ENCODE measurements around the gene FAM83C.

The FAM83C gene

GRCh38 chr20:35288325-35289060 is 3.7 kb downstream of the FAM83C start:
- Histone ChIP-seq H3K4me2 (ENCODE audit: low read length) (no peak overlapping the region), H3K79me2 (ENCODE audit: low read length) (peaks cover 11% of the 10 kb centered on the region), H3K27me3 (ENCODE audit: low read depth, low read length) (no peaks in the 10 kb centered on the region), H3K4me1 (ENCODE audit: low read length) (peaks cover 10% of the 10 kb centered on the region), H3K9me3 (ENCODE audit: insufficient read depth, low read length) (no peaks in the 10 kb centered on the region), H3K36me3 (replicated peaks; ENCODE audit: low read depth, low read length) (no peaks in the 10 kb centered on the region), H2AFZ (ENCODE audit: low read depth, low read length) (no peak overlapping the region), H3K9ac (ENCODE audit: low read length) (no peak overlapping the region), H3K4me3 (ENCODE audit: low read length) (no peak overlapping the region), H3K27ac (ENCODE audit: low read length) (no peak overlapping the region), H4K20me1 (ENCODE audit: insufficient read depth, low read length) (no peaks in the 10 kb centered on the region)
- TF ChIP-seq EZH2phosphoT487 (IDR thresholded peaks at IDR 0.05; ENCODE audit: low read depth) (no peak), CTCF (IDR thresholded peaks at IDR 0.05; ENCODE audit: low read depth, low read length) (no peak)

GRCh38 chr20:35287509-35288324 is 4.5 kb downstream of the FAM83C start:
- TF ChIP-seq CTCF (IDR thresholded peaks at IDR 0.05; ENCODE audit: low read depth, low read length) (no peak), EZH2phosphoT487 (IDR thresholded peaks at IDR 0.05; ENCODE audit: low read depth) (no peak)
- H3K27ac ChIP-seq (ENCODE audit: low read length): no peak overlapping the region
- no peak overlapping the region for H3K4me3 ChIP-seq (ENCODE audit: low read length)
- no peaks in the 10 kb centered on the region for H4K20me1 ChIP-seq (ENCODE audit: insufficient read depth, low read length)
- H3K27me3 ChIP-seq (ENCODE audit: low read depth, low read length): no peaks in the 10 kb centered on the region
- no peaks in the 10 kb centered on the region for H3K9me3 ChIP-seq (ENCODE audit: insufficient read depth, low read length)
- no peak overlapping the region for H2AFZ ChIP-seq (ENCODE audit: low read depth, low read length)
- no peak overlapping the region for H3K4me2 ChIP-seq (ENCODE audit: low read length)
- H3K79me2 ChIP-seq (ENCODE audit: low read length): peaks cover 19% of the 10 kb centered on the region
- peaks cover 13% of the 10 kb centered on the region for H3K4me1 ChIP-seq (ENCODE audit: low read length)
- H3K36me3 ChIP-seq (replicated peaks; ENCODE audit: low read depth, low read length): no peaks in the 10 kb centered on the region
- H3K9ac ChIP-seq (ENCODE audit: low read length): no peak overlapping the region

- H3K27ac ChIP-seq (ENCODE audit: low read length): no peak overlapping the region
These were observed 5.2 kb downstream of the FAM83C start for GRCh38 chr20:35286899-35287508.

More at GRCh38 chr20:35286899-35287508, 5.2 kb downstream of the FAM83C start:
- no peak overlapping the region for H3K4me3 ChIP-seq (ENCODE audit: low read length)
- peaks cover 4% of the 10 kb centered on the region for H3K36me3 ChIP-seq (replicated peaks; ENCODE audit: low read depth, low read length)
- peaks cover 13% of the 10 kb centered on the region for H3K4me1 ChIP-seq (ENCODE audit: low read length)
- no peaks in the 10 kb centered on the region for H3K27me3 ChIP-seq (ENCODE audit: low read depth, low read length)
- no peak overlapping the region for H3K9ac ChIP-seq (ENCODE audit: low read length)
- no peak overlapping the region for H2AFZ ChIP-seq (ENCODE audit: low read depth, low read length)
- H3K9me3 ChIP-seq (ENCODE audit: insufficient read depth, low read length): no peaks in the 10 kb centered on the region
- peaks cover 26% of the 10 kb centered on the region for H3K79me2 ChIP-seq (ENCODE audit: low read length)
- no peak overlapping the region for H3K4me2 ChIP-seq (ENCODE audit: low read length)
- H4K20me1 ChIP-seq (ENCODE audit: insufficient read depth, low read length): no peaks in the 10 kb centered on the region
- no peak for TF ChIP-seq CTCF (IDR thresholded peaks at IDR 0.05; ENCODE audit: low read depth, low read length)
- TF ChIP-seq EZH2phosphoT487 (IDR thresholded peaks at IDR 0.05; ENCODE audit: low read depth): no peak

Data from OCI-LY3 (cell line).